Peyer's patch (tissue), 4 donors: Measurements from ENCODE around the gene ASPHD1.

ENCODE experiments used
- CTCF ChIP-seq, 6 experiments: fragments of 450-650 bp in 4 of 6; fragments of 200-600 bp in 2 of 6; sonication (generic) in 1 of 6; IDR thresholded peaks; one replicate each; pipeline ENCODE4 v1.5.1; 2017 to 2019; ENCODE audit warnings: antibody characterized with exemption in 6 of 6, mild to moderate bottlenecking in 3 of 6, moderate library complexity in 1 of 6
- POLR2A ChIP-seq, 2 donors: fragments of 450-650 bp; IDR thresholded peaks; one replicate each; pipeline ENCODE4 v1.5.1; 2017; ENCODE audit warnings: antibody characterized with exemption in 2 of 2, mild to moderate bottlenecking in 2 of 2, moderate library complexity in 2 of 2

GRCh38 chr16:29899516-29900101 lies 679 bp upstream of the ASPHD1 start, which contains the start of gene SEZ6L2:
- peak in 3 of 6 experiments; percentile 39 to 42 (median 39) for TF ChIP-seq CTCF (IDR thresholded peaks at IDR 0.05)
- TF ChIP-seq POLR2A (IDR thresholded peaks at IDR 0.05) = peak; percentile 7 to 15
